ENCODE data around the gene YEATS2.

- no peak for TF ChIP-seq POLR2AphosphoS5 (IDR thresholded peaks at IDR 0.05)
- no peak for TF ChIP-seq CTCF (IDR thresholded peaks at IDR 0.05)
- no peak for TF ChIP-seq POLR2A (IDR thresholded peaks at IDR 0.05)
Observed at GRCh38 chr3:183728204-183728603, 30.6 kb downstream of the YEATS2 start.

All from breast epithelium (tissue), 3 donors.